NCI-H510A (cell line): Measurements from ENCODE around the gene DNAH12.
"Not testable (repeated sequence)": the region's sequence is repeated elsewhere in the genome, so short reads cannot be mapped to it uniquely, and the experiment has no call there.

Experiments
- DNase-seq: peaks from one replicate; lab custom pipeline; 2025; lab: John Stamatoyannopoulos, UW

Gene DNAH12

DNA sequence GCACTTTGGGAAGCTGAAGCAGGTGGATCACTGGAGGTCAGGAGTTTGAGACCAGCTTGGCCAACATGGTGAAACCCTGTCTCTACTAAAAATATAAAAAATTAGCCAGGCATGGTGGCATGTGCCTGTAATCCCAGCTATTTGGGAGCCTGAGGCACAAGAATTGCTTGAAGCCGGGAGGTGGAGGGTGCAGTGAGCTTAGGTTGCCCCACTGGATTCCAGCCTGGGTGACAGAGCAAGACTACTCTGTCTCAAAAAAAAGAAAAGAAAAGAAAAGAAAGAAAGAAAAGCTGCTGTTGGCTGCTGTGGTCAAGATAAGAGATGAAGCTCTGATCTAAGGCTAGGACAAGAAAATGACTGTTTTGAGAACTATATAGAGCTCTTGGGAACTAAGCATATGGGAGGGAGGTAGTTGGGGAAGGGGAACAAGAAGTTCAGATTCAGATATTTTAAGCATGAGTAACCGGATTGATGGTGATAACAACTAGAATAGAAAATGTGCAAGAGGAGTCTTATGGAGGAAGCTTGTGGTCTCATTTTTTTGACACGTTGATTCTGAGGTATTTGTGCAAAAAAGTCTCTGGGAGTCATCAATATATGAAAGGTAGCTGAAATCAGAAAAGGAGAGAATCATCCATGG is 25.7 kb downstream of the DNAH12 start:
- DNase-seq: no peak

DNA sequence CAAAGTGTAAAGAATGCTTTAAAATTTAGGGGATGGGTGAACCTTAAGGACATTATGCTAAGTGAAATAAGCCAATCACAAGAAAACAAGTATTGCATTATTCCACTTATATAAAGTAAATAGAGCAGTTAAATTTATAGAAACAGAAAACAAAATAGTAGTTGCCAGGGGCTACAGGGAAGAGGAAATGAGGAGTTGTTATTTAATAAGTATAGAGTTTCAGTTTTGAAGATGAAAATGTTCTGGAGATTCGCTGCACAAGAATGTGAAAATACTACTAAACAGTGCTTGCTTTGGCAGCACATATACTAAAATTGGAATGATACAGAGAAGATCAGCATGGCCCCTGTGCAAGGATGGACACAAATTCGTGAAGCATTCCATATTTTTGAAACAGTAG is 32.0 kb downstream of the DNAH12 start:
- no peak for DNase-seq

- no peak for DNase-seq
Measured at GRCh38 chr3:57505901-57506300, 38.2 kb downstream of the DNAH12 start.

DNA sequence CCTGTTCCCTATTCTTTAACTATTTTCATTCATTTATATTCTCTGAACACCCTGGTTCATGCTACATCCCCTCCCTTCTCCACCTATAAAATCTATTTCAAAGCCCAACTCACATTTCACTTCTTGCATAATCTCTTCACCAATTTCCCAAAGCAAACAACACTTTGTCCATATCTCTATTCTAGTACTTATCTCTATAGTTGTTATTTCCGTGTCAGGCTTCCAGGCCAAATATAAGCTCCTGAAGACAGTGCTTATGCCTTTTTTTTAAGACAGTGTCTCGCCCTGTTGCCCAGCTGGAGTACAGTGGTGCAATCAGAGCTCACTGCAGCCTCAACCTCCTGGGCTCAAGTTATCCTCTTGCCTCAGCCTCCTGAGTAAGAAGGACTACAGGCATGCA is 43.6 kb downstream of the DNAH12 start:
- no peak for DNase-seq

DNA sequence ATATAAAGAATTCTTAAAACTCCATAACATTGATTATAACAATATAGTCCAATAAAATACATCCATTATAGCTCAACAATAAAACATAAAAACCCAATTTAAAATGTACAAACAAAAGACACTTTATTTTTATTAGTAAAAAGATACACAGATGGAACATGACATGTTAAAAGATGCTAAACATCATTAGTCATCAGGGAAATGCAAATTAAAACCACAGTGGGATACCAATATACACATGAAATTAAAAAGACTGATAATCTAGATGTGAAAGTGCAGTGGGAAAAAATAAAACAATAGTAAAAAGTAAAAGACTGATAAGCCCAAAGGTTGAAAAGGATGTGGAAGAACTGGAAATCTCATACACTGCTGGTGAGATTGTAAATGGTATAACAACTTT is 46.2 kb downstream of the DNAH12 start:
- no peak for DNase-seq

GRCh38 chr3:57484563-57484962 is 59.6 kb downstream of the DNAH12 start:
- DNase-seq: no peak

- not testable (repeated sequence) for DNase-seq
Measured at GRCh38 chr3:57477193-57477592, 67.0 kb downstream of the DNAH12 start.

DNA sequence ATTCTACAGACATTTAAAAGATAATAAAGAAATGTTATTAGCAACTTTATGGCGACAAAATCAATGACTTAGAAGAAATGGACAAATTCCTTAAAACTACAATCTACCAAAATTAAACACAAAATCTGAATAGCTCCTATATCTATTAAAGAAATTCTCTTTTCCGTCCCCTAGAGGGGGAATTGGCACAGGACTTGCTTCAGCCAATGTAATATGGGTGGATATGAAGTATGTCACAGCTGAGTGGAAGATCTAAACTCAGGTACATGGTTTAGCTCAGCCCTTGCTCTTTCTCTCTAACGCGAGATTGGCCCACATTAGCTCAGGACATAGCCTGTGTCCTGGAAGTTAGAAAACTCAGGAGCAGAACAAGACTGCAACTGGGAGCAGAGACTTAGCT is 79.3 kb downstream of the DNAH12 start:
- no peak for DNase-seq

DNA sequence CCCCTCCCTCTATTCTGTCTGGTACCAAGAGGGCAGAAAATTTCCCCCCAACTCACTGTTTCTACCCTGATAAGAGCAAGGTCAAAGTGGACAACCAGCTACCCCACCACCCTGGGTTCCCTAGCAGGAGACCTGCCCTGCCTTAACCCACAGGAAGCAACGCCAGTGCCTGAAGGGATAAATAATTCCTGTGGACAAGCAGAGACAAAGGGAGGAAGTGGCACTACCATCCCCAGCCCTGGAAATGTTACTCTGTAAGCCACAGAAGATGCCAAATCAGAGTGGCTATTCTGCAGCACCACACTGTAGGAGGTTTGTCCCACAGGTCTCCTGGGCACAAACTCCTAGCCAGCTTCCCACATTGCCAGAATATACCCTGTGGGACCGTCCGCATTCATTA is 80.1 kb downstream of the DNAH12 start:
- DNase-seq: no peak

GRCh38 chr3:57451150-57451846 is 92.8 kb downstream of the DNAH12 start:
- DNase-seq: no peak

GRCh38 chr3:57449276-57449847 is 94.8 kb downstream of the DNAH12 start:
- DNase-seq: not testable (repeated sequence)

DNA sequence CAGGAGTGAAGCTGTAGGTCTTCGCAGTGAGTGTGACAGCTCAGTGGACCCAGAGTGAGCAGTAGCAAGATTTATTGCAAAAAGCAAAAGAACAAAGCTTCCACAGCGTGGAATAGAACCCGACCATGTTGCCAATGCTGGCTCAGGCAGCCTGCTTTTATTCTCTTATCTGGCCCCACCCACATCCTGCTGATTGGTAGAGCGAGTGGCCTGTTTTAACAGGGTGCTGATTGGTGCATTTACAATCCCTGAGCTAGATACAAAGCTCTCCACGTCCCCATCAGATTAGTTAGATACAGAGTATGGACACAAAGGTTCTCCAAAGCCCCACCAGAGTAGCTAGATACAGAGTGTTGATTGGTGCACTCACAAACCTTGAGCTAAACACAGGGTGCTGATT is 95.7 kb downstream of the DNAH12 start:
- DNase-seq: not testable (repeated sequence)

- DNase-seq: no peak
Measured at GRCh38 chr3:57446318-57446841, 97.8 kb downstream of the DNAH12 start.

DNA sequence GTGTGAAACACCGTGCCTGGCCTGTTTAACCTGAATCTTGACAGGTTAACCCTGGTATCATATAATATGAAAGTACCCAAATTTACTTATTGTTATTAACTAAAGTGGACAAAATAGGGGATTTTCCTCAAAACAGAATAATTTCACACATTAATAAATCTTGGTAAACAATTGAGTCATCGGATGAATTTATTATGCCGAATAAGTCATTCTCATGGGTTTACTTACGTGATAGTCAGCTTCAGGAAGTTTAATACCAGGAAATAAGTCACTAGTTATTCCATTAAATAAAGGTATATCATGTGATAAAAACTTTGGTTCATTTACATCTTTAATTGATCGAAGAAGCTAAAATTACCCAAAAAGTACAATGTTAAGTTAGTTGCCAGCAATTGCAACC is 99.7 kb downstream of the DNAH12 start:
- DNase-seq: no peak

DNA sequence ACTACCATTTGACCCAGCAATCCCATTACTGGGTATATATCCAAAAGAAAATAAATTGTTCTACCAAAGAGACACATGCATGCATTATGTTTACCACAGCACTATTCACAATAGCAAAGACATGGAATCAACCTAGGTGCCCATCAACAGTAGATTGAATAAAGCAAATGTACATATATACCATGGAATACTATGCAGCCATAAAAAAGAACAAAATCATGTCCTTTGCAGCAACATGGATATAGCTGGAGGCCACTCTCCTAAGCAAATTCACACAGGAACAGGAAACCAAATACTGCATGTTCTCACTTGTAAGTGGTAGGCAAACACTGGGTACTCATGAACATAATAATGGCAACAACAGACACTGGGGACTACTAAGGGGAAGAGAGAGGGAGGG is 104.0 kb downstream of the DNAH12 start:
- DNase-seq: not testable (repeated sequence)

- DNase-seq: not testable (repeated sequence)
Measured at GRCh38 chr3:57438460-57438859, 105.7 kb downstream of the DNAH12 start.

- DNase-seq: no peak
Measured at GRCh38 chr3:57436195-57436761, 107.9 kb downstream of the DNAH12 start.

DNA sequence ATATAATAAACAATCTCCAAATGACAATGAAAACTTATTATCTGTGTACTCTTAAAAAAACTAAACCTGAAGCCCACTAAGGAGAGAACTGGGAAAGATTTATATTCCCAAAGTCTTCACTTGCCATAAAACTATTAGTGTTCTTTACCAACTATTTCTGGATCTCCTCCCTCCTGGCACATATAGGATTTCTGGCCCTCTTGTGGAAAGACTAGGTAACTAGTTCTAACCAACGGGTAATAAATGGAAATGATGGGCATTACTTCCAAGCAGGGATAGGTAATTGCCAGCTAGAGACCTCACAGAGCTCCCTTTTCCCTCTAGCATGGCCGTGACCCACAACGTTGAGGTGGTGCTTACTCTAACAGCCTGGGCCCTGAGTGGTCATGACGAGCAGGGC is 110.1 kb downstream of the DNAH12 start:
- no peak for DNase-seq

- no peak for DNase-seq
Measured at GRCh38 chr3:57423335-57423734, 120.8 kb downstream of the DNAH12 start.

DNA sequence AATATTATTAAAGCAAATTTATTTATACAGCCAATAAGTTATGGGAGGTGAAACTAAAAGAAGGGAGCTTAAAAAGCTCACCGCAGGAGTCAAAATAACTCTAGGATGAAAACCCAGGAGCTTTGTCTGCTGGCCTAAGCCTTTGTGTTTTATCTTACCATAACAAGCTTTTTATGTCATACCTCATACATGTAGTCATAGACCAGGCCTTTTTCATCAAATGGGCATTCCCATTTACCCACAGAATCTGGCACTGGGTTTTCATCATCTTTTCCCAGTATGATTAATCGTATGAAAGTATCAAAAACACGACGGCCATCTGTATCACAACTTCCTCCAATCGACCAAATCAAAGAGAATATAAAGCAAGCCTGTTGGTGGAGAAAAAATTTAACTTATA is 122.8 kb downstream of the DNAH12 start:
- no peak for DNase-seq

- DNase-seq: no peak
Measured at GRCh38 chr3:57420001-57420400, 124.1 kb downstream of the DNAH12 start.

- no peak for DNase-seq
Measured at GRCh38 chr3:57411715-57412114, 132.4 kb downstream of the DNAH12 start.

DNA sequence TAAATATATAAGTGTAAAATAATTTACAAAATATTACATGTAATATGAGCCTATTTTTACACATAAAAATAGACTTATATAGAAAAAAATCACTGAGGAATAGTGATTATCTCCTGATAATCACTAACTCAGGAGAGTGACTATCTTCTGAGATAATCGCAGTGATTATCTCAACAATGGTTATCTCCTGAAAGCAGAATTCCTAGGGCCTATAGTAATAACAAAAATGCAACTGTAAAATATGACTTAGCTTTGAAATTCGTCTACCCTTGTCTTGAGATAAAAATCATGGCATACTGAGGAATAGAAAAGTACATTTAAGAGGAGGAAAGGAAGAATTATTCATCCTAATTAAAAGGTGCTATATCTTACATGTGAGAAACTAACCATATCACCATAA is 134.7 kb downstream of the DNAH12 start:
- no peak for DNase-seq
